Keratinocyte (primary cell): ENCODE data around the gene ATP6V0E2.

Source experiments
- CTCF ChIP-seq, 3 experiments: IDR thresholded peaks in 1 of 3; conservative IDR thresholded peaks in 1 of 3; optimal IDR thresholded peaks in 1 of 3; 2 replicates in 2 of 3; 3 replicates in 1 of 3; pipeline versions ENCODE3 to v1.5.1; 2011; ENCODE audit warnings: low read length in 3 of 3, mild to moderate bottlenecking in 3 of 3, moderate library complexity in 2 of 3, control low read depth in 1 of 3, inconsistent platforms in 1 of 3; ENCODE audit not compliant: insufficient read depth in 2 of 3; ENCODE audit errors: extremely low read depth in 1 of 3
- EZH2 ChIP-seq: IDR thresholded peaks from one replicate; pipeline ENCODE4 v1.6.1; 2012; ENCODE audit warnings: inconsistent platforms, mild to moderate bottlenecking, low read length, moderate library complexity

GRCh38 chr7:149871576-149871975 is 2.2 kb upstream of the ATP6V0E2 start:
- TF ChIP-seq CTCF (optimal IDR thresholded peaks at IDR 0.05 in 1 of 3, IDR thresholded peaks at IDR 0.05 in 1 of 3, conservative IDR thresholded peaks at IDR 0.05 in 1 of 3; ENCODE audit: extremely low read depth in 1 of 3, insufficient read depth in 2 of 3, low read length in 3 of 3) (no peak), EZH2 (no peak)
